Measurements from ENCODE around the gene AGPS.

AGPS gene

DNA sequence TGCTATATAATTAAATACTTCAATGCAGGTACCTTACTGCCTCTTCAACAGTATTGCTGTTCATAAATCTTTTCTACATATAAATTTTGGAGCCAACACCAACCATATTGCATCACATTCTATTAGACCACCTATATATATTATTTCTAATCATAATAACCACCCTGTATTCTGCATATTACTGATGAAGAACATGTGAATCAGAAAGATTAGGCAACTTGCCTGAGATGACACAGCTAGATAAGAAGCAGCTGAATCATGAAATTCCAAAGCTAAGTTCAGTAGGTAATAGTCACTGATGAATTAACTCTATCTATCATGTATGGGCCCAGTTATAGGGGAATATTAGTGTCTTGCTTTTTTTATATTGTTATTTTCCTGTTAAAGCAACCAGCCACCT is 161.8 kb downstream of the AGPS start:
- no peak for DNase-seq

DNA sequence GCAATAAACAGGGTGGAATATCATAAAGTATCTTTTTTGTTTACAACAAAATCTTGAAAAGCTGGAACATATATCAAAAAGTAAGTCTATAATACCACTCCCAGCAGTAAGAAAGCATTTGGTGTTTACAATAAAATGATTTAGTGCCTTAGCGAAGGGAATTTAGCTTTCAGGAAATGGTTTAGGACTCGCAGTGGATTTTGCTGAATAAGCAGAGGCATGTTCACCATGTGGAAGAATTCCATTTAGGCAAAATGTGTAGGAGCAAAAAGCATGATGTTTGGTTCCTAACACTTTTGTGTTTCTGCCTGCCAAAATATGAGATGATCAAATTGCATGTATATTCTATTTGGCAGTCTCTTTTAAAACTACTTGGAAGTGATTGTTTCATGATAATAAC is 163.6 kb downstream of the AGPS start:
- no peak for DNase-seq

DNA sequence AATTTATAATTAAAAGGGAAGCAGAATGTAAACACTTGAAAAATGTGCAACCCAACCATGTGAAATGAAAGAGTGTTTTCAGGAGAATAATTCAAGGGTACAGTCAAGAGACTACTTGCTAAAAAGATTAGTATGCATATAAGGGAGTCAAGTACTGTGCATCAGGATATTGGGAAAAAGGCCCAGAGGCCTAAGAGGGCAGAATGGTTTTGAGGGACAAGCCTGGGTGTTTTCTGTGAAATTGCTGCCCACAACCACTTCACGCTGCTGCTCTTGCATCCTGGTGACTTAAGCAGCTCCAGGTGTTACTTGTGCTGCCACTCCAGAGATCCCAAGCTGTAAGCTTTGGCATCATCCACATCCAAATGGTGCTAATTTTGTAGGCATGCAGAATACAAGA is 165.2 kb downstream of the AGPS start:
- DNase-seq: no peak

DNA sequence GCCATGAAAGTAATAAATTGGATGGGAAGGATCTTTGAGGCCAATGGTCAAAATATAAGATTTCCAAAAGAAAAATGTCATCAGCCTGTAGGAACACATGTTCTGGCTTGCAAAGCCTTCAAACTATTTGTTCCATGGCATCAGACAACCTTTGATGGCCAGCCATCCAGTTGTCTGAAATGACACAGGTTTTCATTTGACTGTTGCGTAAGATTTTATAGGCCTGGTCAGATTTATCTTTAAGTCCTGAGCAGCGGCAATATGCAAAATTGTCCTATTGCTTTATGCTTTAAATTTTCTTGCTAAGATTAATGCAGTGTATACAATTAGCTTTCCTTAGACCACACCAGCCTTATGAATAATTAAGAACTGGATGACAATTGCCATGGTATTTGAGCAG is 167.1 kb downstream of the AGPS start:
- DNase-seq: no peak

DNA sequence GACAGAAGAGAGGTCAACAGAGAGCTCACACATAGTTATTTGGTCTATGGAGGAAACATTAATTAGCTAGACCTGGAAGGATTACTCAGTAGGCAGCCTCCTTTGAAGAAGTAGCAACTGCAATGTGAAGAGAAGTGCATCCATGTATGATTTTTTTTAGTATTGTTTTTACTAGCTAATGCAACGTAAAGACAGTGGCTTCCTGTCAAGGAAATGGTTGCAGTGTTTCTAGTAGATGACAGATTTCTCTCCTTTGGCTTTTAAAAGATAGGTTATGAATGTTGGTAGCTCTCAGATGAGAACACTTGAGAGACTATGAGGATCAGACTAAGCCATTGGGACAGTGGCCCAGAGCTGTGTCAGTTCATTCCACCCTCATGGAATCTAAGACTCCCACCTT is 175.8 kb downstream of the AGPS start:
- DNase-seq: no peak

DNA sequence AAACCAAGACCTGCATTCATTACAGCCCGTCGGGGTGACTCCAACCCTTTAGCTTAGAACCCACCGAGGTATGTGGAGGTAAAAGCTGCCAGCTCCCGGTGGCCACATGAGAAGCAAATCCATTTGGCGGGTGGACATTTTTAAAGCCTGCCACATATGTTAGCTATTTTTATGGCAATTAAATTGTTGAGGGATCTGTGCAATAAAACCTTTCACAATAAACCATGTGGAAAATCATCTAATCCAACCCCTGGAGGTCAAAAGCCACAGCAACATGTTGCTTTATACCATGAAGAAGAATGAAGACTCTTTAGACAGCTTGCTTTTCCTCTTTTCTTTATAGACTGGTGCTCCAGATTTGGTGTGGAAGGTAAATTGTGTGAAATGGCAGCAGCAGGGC is 176.3 kb downstream of the AGPS start:
- DNase-seq: no peak

DNA sequence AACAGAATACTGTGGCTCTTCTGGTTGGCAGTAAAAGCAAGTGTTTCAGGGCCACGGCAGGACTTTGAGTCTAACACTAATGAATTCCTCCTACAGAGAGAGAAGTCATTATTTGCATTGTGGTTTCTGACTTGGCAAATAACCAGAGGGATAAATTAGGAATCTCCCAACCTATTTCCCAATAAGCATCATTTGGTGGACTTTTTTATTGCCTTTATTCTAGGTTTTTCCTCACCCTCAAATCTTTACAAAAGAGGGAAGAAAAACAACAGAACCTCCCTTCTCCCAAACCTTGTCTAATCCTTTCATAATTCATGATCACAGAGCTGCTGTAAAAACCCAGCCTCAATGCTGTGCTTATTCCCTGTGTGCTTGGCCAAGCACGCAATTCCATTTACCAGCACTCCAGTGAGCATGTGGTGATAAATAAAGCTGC is 179.7 kb downstream of the AGPS start:
- DNase-seq: no peak

DNA sequence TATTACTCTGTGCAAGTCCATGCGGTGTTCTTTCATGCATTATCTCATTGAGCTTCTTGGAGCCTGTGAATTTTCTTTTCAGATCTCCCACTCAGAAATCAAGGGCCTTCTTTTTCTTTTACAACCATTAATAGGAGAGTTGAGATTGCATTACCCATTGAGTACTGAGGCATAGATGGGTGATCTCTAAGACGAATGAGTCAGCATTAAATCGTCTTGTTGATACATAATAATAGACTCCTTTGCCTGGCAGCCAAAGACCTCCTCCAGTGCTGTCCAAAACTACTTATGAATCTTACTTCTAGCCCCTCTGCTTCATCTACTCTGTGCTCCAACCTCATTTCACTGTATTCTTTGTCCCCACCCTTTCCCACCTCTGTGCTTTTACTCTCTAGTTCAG is 180.5 kb downstream of the AGPS start:
- no peak for DNase-seq

DNA sequence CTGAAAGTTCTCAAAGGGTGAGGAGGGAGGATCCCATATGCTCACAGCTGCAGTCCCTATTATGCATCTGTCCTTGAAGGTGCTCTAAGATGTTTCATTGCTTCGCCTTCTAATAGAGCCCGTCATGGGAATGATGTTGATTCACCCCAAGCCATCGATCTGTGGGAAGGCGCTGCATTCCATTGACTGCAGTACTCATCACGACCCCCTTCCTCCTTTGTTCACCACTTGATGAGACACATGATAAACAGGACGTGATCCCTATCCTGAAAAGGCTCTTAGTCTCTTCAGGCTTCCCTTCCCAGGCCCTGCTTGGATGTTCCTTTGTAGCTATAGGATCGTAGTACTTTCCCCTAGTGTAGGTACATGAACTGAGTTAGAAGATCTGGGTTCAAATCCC is 181.8 kb downstream of the AGPS start:
- no peak for DNase-seq

DNA sequence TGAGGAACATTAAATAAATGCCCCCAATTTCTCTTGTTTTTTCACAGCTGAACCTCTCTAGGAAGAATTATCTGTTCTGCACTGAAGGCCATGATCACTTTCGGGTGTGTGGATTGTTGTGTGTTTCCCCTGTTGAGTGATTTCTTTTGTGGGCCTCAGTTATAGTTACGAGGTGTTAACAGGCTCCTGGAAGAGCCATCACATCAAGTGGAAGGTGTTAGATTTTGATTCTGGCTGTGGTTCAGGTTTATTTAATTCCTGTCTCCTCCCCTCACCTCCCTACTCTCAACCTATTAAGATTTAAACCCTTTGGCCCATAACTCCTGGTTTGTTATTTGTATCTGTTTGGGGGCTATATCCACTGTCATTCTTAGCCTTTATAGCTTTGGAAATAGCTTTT is 182.8 kb downstream of the AGPS start:
- no peak for DNase-seq

DNA sequence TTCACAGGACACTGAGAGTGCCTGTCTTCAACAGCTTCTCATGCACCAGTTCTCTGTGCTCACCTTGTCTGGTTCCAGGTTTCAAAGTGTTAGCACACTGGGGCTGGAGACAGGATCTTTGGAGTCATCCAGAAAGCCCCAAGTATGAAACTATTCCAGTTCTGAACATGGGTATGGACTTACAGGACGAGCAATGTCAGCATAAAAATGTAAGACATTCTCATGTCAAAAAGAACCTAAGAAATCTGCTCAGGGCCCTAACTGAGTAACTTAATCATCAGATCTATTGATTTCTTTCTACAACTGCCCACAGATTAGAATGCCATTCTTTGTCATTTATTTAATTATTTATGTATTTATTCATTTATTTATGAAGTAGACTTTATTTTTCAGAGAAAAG is 184.5 kb downstream of the AGPS start:
- DNase-seq: no peak

DNA sequence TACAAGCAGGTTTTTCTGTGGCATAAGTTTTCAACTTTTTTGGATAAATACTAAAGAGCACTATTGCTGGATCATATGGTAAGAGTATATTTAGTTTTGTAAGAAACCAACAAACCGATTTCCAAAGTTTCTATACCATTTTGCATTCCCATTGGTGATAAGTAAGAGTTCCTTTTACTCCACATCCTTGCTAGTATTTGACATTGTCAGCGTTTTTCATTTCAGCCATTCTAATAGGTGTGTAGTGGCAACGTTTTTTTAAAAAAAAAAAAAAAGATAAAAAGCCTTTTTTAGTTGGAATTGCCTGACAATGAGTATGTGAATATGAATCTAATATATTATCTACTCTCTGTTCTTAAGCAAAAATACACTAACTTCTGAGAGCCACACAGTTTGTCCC is 185.9 kb downstream of the AGPS start:
- no peak for DNase-seq

DNA sequence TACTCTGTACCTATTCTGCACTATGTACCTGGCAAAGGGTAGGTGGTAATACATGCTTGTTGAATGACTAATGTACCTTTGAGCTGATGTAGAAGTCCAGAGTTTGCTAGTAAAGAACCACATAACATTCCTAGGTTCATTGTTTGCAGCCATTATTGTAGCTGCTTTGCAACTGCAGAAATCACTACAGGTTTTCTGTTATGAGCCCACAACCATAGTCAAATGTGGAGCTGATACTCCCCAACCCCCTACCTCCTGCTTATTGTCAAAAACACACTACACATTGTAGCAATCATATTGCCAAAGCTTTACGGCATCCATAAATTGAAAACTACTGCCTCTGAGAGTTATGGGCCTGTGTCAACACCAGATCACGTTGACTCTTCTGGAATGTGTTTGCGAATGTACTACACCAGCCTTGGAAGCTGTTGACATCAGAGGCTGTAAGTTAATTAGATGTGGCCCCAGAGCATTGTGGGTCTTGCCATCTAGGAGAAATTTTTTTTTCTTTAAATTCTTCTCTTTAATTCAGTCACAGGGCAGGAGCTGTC is 187.0 kb downstream of the AGPS start:
- no peak for DNase-seq

DNA sequence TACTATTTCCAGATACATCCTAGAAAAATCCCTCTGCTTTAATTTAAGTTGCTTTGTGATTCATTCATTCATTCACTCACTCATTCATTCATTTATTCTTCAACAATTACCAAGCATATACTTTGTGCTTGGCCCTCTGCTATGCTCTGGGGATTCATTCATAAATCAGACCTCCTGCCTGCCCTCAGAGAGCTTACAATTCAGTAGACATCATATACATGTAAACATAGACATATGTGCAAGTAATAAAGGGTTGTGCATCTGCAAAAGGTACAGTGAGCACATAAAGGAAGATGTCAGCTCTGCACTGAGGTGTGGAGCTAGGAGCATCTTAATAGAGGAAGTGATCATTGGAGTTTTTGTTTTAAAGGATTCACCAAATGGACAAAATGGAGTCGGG is 189.4 kb downstream of the AGPS start:
- no peak for DNase-seq

DNA sequence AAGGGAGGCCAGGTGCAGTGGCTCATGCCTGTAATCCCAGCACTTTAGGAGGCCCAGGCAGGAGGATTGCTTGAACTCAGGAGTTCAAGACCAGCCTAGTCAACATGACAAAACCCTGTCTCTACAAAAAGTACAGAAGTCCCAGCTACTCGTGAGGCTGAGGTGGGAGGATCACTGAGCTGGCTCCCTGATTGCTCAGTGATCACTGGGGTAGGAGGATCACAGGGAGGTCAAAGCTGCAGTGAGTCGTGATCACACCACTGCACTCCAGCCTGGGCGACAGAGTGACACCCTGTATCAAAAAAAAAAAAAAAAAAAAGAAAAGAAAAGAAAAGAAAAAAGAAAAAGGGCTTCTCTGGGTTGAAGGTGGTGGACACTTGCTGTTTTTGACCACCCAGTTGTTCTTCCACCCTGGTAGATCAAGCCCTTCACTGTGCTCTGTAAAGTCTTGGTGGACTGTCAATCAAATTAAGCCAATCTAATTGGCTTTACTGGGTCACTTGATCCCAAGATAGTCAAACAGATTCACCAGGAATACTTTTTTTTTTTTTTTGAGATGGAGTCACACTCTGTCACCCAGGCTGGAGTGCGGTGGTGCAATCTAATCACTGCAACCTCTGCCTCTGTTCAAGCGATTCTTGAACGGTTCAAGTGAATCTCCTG is 191.6 kb downstream of the AGPS start:
- DNase-seq: no peak

DNA sequence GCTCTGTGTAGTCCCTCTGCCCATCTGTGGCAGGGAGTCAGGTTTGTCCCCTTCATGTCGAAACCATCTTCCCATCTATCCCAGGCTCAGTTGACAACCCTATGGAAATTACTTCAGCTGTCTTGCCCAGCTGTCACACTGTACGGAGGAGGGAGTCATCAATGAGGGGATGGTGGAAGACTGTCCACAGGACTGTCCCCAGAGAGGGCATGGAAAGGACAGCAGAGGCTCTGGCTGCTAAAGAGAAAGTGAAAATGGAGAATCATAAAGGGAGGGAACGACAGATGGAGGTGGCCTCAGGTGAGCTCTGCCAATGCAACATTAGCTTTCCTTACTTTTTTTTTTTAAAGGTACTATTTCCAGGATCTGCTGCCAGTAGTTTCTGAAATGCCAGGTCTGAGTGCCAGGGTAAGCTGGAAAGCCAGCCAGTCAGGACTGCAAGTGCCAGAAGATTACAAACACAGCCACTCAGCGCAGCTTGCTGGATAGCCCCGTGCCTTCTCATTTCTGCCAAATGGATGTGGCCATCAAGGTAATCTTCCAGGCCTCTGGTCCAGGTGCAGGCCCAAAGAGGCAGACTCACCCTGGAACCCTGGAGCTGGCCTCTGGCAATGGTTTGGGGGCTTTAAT is 192.8 kb downstream of the AGPS start:
- DNase-seq: no peak

DNA sequence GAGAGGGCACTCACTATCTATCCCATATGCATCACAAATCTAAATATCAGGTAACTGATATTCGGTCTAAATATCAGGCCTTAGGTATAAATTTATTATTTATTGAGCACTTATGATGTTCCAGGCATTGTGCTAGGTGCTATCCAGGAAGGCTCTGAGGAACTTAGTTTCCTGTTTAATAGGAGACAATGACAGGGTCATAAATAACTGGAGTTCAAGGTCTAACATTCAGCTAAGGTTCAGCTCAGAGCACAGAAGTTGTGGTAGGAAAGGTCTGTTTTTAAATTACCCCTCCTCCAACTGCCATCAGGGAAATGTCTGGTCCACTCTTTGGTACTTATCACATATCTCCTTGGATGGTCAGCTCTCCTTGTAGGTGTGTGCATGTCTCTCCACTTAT is 193.6 kb downstream of the AGPS start:
- DNase-seq: no peak

DNA sequence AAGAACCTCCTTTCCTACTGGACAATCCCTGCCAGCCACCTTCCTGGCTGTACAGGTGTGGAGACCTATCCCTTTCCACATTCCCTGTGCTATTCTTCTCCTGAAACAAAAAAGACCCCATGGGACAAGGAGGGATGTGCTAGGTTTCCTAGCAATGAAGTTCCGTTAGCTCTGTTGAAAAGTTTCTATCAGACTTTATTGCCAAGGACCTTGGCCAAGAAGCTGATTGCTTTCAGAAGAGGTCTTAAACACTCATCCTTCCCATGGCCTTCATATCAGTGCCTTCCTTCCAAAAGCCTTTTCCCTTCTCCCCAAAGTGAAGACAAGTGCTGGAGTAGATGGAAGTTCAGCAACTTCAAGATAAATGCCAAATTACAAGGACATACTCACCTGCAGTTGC is 194.8 kb downstream of the AGPS start:
- no peak for DNase-seq

DNA sequence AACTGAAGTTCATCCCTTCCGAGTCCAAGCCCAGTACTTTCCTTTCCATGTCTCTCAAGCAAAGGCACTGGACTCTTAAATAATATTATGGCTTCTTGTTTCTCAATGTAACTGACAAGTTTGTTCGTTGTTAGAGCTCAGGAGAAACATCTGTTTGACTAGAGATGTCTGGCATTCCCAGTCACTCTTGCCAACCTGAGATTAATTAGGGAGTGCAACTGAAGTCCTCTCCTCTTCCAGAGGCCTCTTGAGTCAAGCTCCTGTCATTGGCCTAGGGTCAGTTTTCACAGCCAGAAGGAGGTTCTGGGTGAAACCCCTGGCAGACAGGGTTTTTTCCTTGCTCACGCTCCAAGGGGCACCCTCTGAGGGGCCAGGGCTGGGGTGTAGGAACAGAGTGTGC is 196.1 kb downstream of the AGPS start:
- no peak for DNase-seq

DNA sequence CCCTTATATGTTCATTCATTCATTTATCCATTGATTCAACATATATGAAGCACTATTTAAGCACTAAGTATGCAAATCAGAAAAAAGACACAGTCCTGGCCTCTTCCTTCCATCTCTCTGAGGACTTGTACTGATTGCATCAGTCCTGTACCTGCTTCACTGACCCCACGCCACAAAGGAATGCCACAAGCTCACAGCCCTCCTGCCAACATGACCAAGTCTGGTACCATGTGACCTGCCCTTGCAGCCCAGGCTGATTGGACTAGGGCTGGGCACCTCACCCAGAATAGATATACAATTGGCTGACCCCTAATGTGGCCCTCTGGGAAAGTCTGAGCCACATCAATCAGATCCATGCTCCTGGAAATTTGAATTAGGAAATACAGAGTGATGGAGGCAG is 196.6 kb downstream of the AGPS start:
- no peak for DNase-seq

DNA sequence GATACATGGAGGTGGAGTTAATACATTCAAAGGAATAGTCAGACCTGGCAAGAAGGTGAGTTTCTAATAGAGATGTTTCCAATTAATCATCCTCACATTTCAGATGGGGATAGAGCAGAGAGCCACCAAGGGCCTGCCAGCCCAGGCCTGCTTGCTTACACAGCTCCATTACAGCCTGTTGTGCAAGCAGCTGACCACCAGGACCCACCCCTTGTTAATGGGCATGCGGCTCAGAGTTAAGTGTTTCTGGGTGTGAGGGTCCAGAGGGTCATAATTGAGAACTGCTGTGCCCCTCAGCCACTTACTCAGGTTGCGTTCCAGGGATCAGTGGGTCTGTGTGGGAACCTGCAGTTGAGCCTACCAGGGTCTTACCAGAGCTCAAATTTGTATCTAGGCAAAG is 199.8 kb downstream of the AGPS start:
- DNase-seq: no peak

DNA sequence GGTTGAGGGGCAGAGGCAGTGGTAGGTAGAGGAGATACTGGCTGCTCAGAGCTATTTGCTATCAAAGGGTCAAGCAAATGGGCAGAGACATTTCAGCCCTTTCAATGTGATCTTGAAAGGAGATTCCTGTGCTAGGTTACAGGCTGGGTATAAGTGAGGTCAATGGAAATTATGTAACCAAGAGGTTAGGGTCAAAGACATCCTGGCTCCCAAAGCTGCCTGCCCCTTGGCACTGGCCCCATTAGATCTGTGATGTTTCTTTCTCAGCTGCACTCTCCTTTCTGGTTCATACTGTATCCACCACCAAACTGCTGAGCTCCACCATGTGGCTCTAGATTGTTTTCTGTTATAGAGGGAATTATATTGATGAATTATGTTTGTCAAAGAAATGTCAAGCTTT is 200.4 kb downstream of the AGPS start:
- DNase-seq: no peak

DNA sequence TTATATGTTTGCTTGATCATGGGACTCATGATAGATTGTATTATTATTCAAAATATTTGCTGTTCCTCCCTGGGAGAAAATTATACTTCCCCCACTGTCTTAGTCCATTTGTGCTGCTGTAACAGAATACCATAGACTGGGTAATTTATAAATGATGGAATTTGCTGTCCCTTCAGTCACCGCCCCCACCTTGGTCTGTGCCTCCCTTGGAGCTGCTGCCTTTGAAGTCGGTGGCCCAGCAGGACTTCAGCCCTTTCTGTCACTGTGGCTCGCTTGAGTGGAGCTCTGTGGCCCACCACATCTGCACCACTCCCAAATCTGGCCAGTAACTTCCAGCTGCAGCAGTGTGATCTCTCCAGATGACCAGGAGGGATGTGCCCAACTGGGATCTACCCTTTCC is 200.8 kb downstream of the AGPS start:
- no peak for DNase-seq

Data from NCI-H510A (cell line).